ENCODE results near the gene PTPRN2. TPM values are rescaled to one million over a fixed set of nuclear protein-coding genes. Genes with fewer than 3 reads are reported as not detected.
"Not testable (repeated sequence)": the region's sequence is repeated elsewhere in the genome, so short reads cannot be mapped to it uniquely, and the experiment has no call there.

Gene PTPRN2
- polyA plus RNA-seq, 4 donors, result 7.4 to 9.6 (median 8.8) TPM

DNA sequence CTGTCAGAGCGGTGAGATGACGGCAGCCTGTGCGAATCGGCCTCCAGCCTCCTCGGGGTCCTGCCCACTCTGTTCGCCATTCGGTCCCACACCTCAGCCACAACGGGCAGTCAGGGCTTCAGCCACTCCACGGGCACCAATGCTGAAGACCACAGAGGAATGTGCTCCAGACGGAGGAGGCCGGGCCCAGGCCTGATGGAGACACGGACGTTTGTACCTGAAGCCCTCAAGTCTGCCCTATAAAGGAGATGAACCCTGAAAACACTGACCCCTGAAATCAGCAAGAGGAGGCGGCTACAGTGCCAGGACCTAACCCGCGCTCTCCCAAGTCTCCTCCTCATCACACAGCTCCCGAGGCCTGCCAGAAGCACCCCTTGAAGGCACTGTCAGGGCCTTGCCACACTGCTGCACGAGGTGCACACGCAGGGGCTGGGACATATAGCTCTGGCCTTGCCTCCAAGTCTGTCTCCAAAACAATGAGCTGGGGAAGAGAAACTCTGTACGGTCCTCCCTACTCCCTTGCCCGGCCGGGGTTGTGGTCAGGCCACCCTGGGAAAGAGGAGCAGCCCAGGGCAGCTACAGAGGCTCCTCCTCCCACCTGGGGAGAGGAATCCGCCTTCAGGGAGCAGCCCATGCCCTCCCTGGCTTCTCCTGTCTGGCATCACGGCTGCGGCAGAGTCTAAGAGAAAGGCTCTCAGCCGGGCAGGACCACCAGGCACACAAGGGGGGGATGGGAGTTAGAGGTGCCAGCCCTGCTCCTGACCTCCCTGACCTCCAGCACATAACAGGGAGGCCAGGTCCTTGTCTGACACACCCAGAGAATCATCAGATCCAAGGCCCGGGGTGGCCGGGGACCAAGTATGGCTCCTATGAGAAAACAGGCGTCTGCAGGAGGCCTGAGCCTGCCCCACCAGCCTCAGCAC, 310.1 kb downstream of the PTPRN2 start:
- no peak for DNase-seq (ENCODE audit: low read depth in 4 of 4, low spot score in 3 of 4)

DNA sequence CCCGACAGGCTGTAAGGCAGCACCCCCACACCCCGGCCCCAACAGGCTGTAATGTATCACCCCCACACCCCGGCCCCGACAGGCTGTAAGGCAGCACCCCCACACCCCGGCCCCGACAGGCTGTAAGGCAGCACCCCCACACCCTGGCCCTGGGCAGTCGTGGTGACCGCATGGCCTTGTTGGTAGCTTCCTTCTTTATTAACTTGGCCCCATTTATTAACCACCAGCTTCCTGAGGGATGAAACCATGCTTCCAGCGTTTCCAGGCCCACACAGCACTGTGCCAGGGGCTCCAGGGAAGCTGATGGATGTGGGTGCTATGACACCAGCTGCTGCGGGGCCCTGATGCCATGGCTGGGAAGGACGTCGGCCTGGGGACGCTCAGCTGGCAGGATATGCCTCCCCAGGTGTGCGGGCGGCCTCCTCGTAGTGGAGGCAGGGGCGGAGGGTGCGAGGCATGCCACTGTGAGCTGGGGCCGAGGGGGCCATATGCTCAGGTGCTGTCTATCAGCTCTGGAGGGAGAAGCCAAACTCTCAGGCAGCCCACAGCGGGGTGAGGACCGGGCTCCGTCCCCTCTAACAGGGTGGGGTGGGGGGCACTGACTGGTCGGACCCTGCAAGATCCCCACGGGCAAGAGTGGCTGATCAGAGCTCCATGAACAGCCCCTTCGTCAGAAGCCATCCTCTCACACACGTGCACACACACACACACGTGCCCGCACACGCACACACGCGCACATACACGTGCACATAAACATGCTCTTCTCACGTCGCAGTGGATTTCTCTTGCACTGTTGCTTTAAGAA, 311.0 kb downstream of the PTPRN2 start:
- DNase-seq (ENCODE audit: low read depth in 4 of 4, low spot score in 3 of 4), result no peak

DNA sequence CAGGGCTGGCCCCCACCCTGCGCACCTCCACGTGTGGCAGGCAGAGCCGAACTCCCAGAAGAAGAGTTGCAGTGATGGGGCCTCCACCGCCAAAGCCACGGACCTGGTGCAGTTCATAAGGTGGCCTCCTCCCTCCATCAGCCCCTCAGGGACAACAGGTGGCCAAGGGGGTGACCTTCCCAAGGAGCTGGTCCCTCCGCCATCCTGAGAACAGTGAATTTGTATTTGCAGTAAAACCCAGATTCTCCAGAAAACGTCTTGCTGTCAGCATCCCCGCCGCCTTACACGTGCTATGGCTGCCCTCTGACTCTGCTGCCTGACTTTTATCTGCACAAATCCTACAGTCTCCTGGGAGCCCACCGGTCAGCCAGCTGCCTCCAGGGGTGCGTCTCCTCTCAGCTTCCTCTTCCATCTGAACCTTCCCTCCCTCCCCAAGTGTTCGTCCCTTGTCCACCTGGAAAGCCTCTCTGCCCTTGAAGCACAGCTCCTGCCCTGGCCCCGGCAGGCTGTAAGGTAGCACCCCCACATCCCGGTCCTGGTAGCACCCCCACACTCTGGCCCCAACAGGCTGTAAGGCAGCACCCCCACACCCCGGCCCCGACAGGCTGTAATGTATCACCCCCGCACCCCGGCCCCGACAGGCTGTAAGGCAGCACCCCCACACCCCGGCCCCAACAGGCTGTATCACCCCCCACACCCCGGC, 311.8 kb downstream of the PTPRN2 start:
- DNase-seq (ENCODE audit: low read depth in 4 of 4, low spot score in 3 of 4), result no peak

DNA sequence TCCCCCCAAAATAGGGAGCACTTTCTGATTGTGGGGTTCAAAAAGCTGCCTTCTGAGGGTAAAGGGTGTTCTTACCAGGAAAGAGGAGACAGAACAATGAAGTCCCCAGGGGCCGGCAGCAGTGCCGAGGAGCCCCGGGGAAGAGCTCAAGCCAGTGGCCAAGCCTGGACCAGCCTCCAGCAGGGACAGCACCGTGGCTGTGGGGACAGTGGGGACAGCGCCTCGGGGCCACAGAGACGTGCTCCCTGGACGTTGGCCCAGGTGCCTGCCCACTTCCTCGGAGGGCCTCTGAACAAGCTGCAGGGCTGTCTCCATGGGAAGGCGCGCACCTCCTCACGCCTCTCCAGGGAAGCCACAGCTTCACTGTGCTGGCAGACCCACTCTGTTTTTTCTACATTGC, 312.6 kb downstream of the PTPRN2 start:
- no peak for DNase-seq (ENCODE audit: low read depth in 4 of 4, low spot score in 3 of 4)

DNA sequence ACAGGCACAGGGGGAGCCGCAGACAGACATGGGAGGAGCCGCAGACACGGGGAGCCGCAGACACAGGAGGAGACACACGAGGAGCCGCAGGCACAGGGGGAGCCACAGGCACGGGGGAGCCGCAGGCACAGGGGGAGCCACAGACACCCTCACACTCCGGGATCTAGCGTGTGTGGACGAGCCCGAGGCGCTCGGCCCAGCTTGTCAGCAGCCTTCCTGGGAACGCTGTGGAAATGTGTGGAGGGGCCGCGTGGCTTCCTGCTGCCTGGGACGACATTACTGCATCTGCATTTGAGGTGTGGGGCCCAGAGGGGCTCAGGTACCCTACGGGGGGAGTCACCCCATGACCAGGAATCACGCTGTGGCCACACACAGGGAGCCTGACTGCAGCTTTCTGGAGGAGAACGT, 313.2 kb downstream of the PTPRN2 start:
- no peak for DNase-seq (ENCODE audit: low read depth in 4 of 4, low spot score in 3 of 4)

DNA sequence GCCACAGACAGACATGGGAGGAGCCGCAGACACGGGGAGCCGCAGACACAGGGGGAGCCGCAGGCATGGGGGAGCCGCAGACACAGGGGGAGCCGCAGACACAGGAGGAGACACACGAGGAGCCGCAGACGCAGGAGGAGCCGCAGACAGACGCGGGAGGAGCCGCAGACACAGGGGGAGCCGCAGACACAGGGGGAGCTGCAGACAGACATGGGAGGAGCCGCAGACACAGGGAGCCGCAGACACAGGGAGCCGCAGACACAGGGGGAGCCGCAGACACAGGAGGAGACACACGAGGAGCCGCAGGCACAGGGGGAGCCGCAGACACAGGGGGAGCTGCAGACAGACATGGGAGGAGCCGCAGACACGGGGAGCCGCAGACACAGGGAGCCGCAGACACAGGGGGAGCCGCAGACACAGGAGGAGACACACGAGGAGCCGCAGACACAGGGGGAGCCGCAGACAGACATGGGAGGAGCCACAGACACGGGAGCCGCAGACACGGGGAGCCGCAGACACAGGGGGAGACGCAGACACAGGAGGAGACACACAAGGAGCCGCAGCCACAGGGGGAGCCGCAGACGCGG, 313.8 kb downstream of the PTPRN2 start:
- DNase-seq (ENCODE audit: low read depth in 4 of 4, low spot score in 3 of 4), result not testable (repeated sequence)

DNA sequence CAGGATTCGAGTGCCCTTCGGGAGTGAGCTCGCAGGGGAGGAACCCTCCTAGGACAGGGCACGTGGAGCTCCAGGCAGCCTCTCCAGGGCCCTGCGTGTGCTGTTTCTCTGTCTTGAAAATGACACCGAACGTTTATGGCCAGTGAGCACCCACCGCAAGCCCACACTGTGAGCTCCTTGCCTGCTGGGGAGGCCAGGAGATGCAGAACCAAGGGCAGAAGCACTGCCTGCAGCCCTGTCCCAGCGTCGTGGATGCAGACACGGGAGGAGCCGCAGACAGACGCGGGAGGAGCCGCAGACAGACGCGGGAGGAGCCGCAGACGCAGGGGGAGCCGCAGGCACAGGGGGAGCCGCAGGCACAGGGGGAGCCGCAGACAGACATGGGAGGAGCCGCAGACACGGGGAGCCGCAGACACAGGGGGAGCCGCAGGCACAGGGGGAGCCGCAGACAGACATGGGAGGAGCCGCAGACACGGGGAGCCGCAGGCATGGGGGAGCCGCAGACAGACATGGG, 314.4 kb downstream of the PTPRN2 start:
- no peak for DNase-seq (ENCODE audit: low read depth in 4 of 4, low spot score in 3 of 4)

DNA sequence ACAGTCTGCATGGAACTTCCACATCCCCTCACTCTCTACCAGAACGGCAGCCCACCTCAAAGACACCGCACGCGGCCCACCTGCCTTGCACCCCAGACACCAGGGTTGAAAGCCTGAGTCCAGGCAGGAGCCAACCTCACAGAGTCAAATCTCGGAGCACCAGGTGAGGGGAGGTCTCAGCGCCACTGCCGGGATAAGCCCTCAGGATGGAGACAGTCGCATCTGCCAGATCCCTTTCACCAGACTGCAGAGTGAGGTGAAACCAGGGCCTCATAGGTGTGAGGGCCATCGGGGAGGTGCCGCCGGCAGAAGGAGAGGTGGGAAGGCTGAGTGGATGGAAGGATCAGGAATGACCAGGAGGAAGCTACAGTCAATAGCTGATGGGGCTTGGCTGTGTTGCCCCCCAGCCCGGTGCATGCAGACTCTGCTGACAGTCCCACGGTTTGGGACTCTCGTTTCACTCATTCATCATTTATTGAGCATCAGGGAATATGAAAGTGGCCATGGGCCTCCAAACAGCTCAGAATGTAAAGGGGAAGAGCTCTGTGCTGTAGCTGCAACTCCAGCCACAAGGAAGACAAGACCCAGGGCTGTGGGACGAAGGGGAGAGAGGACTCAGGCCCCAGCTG, 315.0 kb downstream of the PTPRN2 start:
- no peak for DNase-seq (ENCODE audit: low read depth in 4 of 4, low spot score in 3 of 4)

DNA sequence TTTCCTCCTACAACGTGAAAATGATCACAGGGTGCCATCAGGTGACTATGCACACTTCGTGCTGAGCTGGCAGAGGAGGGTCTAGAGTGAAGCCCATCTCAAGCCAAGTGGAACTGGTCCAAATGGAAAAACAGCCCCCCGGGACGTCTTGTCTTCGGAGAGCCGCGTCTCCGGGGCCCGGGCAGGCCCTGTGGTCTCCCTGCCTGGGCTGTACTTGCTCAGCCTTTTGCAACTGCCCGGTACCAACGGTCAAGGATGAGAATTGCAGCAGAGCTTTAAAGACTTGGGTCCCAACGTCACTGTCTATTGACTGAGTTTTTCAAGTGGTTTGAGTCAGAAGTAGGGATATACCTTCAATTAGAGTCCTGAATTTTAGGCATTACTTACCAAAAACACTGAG, 315.5 kb downstream of the PTPRN2 start:
- no peak for DNase-seq (ENCODE audit: low read depth in 4 of 4, low spot score in 3 of 4)

DNA sequence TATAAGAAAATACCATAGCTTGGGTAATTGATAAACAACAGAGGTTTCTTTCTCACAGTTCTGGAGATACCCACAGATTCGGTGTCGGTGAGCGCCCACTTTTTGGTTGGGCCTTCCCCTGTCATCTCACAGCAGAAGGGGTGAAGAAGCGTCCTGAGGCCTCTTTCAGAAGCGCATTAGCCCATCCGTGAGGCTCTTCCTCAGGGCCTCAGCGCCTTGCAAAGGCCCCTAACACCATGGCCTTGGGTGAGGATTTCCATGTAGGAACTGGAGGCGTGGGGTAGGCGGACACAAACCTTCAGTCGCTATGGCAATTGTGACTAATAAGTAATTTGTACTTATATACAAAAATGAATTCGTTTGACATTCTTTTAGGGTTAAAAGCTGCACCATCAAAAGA, 316.0 kb downstream of the PTPRN2 start:
- no peak for DNase-seq (ENCODE audit: low read depth in 4 of 4, low spot score in 3 of 4)

DNA sequence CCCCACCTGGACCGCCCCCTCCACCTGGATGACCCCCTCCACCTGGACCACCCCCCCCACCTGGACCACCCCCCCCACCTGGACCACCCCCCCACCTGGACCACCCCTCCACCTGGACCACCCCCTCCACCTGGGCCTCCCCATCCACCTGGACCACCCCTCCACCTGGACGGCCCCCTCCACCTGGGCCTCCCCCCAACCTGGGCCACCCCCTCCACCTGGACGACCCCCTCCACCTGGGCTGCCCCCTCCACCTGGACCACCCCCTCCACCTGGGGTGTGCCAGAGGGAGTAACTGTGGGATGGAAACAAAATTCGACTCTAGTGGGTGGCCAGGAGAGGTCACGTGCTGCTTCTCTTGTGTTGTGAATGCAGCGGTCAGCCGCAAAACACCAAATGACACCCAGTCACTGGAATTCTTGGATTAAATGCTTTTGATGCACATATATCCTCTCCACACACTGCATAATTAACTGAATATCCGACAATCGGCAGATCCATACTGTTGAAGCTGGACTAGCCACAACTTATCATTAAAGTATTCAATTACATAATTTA, 316.7 kb downstream of the PTPRN2 start:
- no peak for DNase-seq (ENCODE audit: low read depth in 4 of 4, low spot score in 3 of 4)

DNA sequence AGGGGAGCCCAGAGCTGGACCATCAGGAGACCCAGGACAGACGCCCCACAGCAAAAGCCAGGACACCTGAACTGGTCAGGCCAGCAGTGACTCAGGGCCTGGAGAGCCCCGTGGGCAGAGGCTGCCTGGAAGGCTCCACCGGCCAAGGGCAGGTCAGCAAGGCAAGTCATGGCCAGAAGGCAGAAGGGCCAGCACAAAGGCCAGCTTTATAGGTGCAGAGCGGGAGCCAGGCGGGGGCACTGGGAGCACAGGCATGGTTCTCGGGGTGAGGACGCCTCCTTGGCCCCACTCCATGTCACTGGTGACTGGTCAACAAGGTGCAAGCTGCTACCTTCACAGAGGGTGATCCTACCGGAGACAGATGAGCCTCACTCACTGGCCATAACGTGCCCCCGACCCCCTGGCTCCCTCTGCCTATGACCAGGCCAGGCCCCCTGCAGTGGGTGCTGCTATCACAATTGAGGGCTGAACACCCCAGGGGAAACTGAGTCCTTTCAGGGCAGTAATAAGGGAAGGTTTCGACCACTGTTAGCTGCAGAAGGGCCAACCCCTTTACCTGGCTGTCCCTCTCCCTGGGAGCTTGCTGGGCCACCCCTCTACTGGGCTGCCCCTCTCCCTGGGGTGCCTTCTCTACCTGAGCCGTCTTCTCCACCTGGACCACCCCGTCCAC, 317.4 kb downstream of the PTPRN2 start:
- DNase-seq (ENCODE audit: low read depth in 4 of 4, low spot score in 3 of 4), result no peak

DNA sequence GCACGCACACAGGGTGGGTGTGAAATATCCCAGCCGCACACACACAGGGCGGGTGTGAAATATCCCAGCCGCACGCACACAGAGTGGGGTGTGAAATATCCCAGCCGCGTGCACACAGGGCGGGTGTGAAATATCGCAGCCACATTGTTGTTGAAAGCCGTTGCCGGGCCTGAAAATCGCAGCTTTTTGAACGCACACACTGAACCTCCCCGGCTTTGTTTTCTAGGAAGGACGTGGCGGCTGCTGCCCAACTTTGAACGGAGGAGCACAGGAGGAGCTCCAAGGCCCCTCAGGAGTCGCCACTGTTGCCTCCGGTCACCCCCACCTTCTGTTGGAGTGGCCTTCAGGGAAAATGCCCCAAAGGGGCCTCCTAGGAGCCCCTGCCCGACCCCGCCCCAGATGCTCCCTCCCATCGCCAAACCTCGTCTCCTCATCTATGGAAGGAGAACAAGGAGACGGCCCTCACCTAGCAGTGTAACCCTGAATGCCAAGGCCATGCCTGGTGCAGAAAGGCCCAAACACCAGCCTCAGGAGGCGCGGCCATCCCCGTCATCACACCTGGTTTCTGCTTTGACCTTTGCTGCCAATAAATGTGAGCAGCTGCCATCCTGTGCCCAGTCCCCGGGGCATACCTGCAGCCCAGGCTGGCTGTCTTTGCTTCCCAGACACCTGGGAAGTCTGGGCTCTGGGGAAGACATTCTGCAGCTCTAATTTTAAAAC, 318.6 kb downstream of the PTPRN2 start:
- no peak for DNase-seq (ENCODE audit: low read depth in 4 of 4, low spot score in 3 of 4)

DNA sequence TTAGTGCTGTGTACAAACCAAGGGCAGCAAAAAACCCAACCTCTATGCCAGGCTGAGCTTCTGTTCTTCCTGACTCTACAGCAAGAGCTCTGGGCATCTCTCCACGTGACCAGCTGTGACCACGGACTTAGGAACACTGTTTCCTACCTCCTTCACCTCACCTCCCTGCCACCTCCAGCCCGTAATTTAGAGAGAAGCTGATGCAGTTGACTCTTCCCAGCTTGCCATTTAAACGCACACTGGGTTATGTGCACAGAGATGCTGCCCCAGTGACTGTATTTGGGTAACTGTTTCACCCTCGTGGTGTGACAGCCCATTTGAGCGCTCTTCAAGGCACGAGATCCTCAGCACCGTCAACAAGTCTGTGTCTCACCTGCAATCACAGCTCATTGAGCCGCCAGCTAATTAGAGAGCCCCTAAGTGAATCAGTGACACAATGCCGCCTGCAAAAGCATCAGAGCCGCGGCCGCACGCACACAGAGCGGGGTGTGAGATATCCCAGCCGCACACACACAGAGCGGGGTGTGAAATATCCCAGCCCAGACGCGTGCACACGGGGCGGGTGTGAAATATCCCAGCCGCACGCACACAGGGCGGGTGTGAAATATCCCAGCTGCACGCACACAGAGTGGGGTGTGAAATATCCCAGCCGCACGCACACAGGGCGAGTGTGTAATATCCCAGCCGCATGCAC, 319.7 kb downstream of the PTPRN2 start:
- no peak for DNase-seq (ENCODE audit: low read depth in 4 of 4, low spot score in 3 of 4)

DNA sequence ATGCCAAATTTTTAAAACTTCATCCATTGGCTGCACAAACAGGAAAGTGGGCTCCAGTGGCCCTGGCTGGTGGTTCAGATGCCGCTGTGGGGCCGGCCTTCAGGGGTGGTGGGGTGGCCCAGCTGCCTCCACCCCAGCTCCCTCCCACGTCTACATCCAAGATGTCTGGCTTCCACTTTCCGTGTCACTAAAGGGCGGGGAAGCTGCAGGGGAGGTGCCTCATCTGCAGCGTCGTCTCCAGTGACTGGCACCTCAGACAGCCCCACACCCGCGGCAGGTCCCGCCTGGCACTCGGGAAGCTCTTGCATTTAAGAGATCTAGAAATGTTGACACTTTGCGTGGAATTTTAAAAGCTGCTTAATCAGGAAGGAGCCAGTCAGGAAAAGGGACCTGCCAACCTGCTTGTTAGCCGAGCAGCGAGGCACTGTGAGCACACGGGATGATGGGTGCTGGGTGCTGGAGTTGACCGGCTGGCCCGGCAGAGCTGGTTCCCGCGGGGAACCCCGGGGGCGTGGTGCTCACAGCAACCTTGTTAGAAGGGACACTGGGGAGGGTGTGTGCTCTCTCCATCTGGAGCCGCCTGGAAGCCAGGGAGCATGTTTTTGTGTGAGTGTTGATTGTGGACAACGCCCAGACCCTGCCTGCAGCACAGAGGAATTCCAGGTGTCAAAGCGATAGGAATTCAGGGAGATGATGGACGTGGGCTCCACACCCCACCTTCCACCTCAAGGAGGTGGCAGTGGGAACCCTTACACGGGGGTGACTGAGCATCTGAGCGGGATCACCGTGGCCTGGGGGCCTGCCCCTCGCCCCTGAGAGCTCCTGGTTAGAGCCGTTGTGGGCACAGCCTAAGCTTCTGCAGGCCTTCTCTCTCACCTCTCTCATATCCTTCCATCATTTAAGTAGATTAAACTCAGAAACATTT, 320.5 kb downstream of the PTPRN2 start:
- DNase-seq (ENCODE audit: low read depth in 4 of 4, low spot score in 3 of 4), result no peak

DNA sequence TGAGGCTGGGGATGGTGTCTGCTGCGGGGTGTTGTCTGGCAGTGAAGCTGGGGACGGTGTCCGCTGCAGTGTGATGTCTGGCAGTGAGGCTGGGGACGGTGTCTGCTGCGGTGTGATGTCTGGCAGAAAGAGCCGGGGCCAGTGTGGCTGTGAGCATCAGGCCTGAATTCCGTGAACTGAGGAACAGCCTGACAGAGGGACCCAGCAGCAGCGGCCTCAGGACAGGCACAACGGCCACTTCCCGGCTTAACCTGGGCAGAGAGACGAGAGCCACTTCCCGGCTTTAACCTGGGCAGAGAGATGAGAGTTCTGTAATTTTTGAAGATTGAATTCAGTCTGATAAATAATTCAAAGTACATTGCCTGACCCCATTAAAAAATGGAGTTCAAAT, 321.2 kb downstream of the PTPRN2 start:
- no peak for DNase-seq (ENCODE audit: low read depth in 4 of 4, low spot score in 3 of 4)

DNA sequence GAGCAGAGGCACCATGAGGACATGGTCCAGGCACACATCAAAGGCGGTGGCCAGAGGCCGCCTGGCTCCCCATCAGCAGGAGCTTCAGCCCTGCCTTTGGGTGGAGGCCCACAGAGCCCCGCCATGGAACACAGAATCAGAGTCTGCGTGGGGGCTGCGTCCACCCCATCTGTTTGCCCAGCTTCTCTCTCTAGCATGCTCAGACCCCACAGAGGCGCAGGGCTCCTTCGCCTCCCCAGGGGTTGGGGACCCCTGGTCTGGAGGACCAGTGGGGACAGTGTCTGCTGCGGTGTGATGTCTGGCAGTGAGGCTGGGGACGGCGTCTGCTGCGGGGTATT, 321.9 kb downstream of the PTPRN2 start:
- DNase-seq (ENCODE audit: low read depth in 4 of 4, low spot score in 3 of 4), result no peak

All from right renal pelvis (tissue), 4 donors.